ENCODE data around the gene DNER.

DNER gene

GRCh38 chr2:229403296-229403695, 311.1 kb downstream of the DNER start:
- H3K4me3 ChIP-seq (ENCODE audit: low read length): no peak overlapping the region

GRCh38 chr2:229401171-229401865, 313.0 kb downstream of the DNER start:
- TF ChIP-seq CTCF (conservative IDR thresholded peaks at IDR 0.05; ENCODE audit: low read length): peak; percentile 7; the same call in 1 of the 2 replicates
- peak; percentile 49 for DNase-seq (ENCODE audit: low read depth)
- no peak overlapping the region for H3K4me3 ChIP-seq (ENCODE audit: low read length)

More at GRCh38 chr2:229403296-229403695, 311.1 kb downstream of the DNER start:
- DNase-seq (ENCODE audit: low read depth): no peak
- TF ChIP-seq CTCF (conservative IDR thresholded peaks at IDR 0.05; ENCODE audit: low read length): no peak

- DNase-seq (ENCODE audit: low read depth): no peak
- no peak for TF ChIP-seq CTCF (conservative IDR thresholded peaks at IDR 0.05; ENCODE audit: low read length)
- no peak overlapping the region for H3K4me3 ChIP-seq (ENCODE audit: low read length)
These were observed 320.4 kb downstream of the DNER start for GRCh38 chr2:229393926-229394325.

- peak; percentile 81 for DNase-seq (ENCODE audit: low read depth)
- no peak overlapping the region for H3K4me3 ChIP-seq (ENCODE audit: low read length)
- no peak for TF ChIP-seq CTCF (conservative IDR thresholded peaks at IDR 0.05; ENCODE audit: low read length)
These were observed 322.2 kb downstream of the DNER start for GRCh38 chr2:229392196-229392595.

- TF ChIP-seq CTCF (conservative IDR thresholded peaks at IDR 0.05; ENCODE audit: low read length): no peak
- DNase-seq (ENCODE audit: low read depth): peak; percentile 10
- no peak overlapping the region for H3K4me3 ChIP-seq (ENCODE audit: low read length)
These were observed 325.6 kb downstream of the DNER start for GRCh38 chr2:229388731-229389130.

- no peak for DNase-seq (ENCODE audit: low read depth)
- no peak for TF ChIP-seq CTCF (conservative IDR thresholded peaks at IDR 0.05; ENCODE audit: low read length)
- no peak overlapping the region for H3K4me3 ChIP-seq (ENCODE audit: low read length)
These were observed 326.5 kb downstream of the DNER start for GRCh38 chr2:229387866-229388265.

- TF ChIP-seq CTCF (conservative IDR thresholded peaks at IDR 0.05; ENCODE audit: low read length): no peak
- H3K4me3 ChIP-seq (ENCODE audit: low read length): no peak overlapping the region
- no peak for DNase-seq (ENCODE audit: low read depth)
These were observed 334.2 kb downstream of the DNER start for GRCh38 chr2:229380101-229380625.
